ENCODE data around the gene FBXW8. TPM values are rescaled to one million over a fixed set of nuclear protein-coding genes. Genes with fewer than 3 reads are reported as not detected.

FBXW8 gene
- total RNA-seq, 4 donors from 2014 or later = 8.9 to 21.6 (median 12.2) TPM

DNA sequence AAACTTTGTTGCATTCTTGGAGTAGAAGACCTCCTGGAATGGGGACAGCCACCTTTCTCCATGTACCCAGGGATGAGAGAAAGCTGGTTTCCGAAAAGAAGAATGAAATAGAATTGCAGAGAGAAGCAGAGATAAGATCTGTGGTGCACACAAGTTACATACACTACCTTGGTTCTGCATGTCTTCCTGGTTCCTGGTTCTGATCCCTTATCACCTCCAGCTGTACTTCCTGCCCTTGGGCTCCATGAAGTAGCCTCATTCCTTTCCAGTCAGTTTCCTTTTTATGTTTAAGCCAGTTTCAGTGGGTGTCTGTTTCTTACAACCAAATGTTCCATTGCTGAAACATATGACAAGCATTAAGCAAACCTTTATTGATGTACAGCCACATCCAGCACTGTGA is 69.3 kb downstream of the FBXW8 start:
- TF ChIP-seq, protein P1, sequence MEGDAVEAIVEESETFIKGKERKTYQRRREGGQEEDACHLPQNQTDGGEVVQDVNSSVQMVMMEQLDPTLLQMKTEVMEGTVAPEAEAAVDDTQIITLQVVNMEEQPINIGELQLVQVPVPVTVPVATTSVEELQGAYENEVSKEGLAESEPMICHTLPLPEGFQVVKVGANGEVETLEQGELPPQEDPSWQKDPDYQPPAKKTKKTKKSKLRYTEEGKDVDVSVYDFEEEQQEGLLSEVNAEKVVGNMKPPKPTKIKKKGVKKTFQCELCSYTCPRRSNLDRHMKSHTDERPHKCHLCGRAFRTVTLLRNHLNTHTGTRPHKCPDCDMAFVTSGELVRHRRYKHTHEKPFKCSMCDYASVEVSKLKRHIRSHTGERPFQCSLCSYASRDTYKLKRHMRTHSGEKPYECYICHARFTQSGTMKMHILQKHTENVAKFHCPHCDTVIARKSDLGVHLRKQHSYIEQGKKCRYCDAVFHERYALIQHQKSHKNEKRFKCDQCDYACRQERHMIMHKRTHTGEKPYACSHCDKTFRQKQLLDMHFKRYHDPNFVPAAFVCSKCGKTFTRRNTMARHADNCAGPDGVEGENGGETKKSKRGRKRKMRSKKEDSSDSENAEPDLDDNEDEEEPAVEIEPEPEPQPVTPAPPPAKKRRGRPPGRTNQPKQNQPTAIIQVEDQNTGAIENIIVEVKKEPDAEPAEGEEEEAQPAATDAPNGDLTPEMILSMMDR (IDR thresholded peaks at IDR 0.05) = no peak
- no peak for DNase-seq (ENCODE audit: low spot score)
- ATAC-seq (ENCODE audit: low FRiP score) = no peak

DNA sequence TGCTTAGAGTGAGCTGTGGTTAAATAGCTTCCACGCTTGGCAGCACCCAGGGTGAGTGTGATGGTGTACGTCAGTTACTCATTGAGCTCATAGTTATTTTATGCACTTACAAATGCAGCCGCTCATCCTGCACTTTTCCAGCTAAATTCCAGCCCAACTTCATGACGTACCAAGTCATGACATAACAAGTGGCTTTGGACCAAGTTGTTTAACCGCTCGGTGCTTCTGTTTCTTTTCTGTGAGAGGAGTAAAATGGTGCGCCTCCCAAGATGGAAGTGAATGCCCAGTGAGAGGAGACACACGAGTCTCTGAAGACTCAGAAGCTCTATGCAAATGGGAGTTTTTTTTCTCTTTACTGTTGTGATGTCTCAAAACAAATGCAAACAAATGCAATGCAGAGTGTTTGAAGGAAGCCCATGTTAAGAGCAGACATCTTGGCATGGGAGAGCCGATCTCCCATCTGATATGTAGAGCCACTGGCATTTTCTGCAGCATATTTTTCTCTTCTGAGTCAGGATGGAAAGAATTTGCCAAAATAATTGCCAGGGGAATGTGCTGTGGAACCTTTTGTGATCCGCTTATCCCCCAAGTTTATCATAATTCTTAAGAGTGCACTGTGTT is 72.2 kb downstream of the FBXW8 start:
- no peak for DNase-seq (ENCODE audit: low spot score)
- TF ChIP-seq, protein P1 (IDR thresholded peaks at IDR 0.05) = no peak
- ATAC-seq (ENCODE audit: low FRiP score) = no peak

DNA sequence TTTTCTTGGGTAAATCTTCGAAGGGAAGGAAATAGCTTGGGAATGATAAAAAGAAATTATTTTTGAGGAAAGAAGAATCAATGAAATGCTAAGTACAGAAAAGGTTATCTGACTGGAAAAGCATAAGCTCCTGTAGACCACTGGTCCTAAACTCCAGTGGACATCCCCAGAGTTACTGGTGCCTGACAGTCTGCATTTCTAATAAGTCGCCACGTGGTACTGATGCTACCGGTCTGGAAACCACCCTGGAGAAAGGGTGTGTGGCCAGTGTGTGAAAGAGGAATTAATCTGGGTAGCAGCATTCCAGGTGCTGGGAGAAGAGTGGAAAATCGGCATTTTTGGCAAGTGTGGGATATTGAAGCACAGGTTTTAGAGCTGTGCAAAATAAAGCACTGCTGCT is 73.3 kb downstream of the FBXW8 start:
- TF ChIP-seq, protein P1 (IDR thresholded peaks at IDR 0.05) = no peak
- no peak for DNase-seq (ENCODE audit: low spot score)
- ATAC-seq (ENCODE audit: low FRiP score) = no peak

DNA sequence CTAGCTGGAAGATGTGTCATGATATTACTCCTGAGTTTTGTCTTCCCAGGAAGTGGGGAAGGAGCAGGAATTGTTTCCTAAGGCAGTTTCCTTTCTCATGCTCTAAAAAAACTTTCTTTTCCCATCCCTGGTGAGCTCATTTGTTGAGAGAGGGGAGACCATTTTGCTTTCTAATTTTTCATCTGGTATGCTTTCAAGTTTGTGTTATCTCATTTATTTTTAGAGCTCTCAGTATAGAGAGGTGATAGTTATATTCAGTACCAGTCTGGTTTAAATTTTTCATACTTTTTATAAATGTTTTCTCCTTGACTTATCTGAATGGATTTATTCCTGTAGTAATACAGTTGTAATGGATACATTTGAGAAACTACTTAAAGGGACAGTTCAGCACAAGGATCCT is 79.6 kb downstream of the FBXW8 start:
- TF ChIP-seq, protein P1 (IDR thresholded peaks at IDR 0.05) = no peak
- no peak for DNase-seq (ENCODE audit: low spot score)
- ATAC-seq (ENCODE audit: low FRiP score) = no peak

DNA sequence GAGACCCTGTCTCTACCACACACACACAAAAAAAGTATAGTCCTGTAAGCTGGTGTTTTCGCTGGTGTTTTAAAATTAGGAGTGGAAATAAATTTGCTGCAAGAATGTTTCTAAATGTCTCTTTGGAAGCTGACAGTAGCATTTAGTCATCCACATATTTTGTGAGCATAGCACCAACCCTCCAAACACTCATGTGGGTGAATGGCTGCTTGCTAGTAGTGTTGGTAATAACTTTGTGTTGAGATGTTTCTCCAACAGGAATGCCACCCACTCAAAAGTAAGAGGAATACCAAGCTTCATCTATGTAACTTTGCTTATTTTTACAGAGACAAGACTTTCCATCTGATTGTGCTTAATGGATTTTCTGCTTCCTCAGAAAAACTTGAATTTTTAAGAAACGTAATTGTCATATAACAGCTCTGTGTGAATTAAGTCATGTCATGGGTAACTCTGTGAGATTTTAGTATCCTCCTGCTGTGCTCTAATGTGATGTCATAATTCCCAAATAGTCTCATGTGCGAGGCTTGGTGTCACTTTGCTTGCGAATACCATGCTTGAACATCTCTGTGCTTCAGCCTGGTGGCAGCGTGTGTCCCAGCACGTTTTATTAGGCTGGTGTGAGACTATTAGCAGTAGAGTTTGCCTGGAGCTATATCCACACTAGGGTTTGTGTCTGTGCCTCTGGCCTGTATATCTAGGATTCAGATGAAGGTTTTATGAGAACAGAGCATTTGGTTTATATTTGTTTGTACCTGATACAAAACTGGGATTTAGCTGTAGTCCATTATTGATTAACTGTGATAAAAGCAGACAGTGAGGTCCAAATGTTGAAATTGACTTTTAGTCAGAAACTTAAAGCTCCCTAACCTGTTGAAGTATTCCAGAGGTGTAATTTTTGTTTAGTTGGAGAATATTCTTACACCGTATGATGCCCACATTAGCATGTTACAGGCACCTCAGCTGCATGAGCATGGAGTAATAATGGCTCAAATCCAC is 80.5 kb downstream of the FBXW8 start:
- TF ChIP-seq, protein P1 (IDR thresholded peaks at IDR 0.05) = no peak
- no peak for DNase-seq (ENCODE audit: low spot score)
- ATAC-seq (ENCODE audit: low FRiP score) = no peak

DNA sequence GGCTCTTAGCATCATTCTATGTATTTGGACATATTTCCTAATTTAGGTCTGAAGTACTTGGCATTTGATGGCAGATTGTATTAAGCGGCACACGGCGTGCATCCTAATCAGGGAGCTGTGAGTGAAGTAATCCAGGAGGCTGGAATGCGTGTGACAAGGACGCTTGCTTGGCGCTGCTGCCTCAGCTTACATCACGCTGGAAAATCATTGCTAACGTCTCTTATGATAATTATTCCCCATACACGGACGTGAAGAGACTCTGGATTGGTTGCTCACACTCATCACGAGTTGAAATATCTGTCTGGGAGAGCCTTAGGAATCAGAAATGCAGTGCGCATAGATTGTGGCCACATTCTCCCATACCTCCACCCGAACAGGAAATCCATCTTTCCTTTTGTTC is 85.3 kb downstream of the FBXW8 start:
- DNase-seq (ENCODE audit: low spot score) (no peak), ATAC-seq (ENCODE audit: low FRiP score) (no peak)
- TF ChIP-seq, protein P1 (IDR thresholded peaks at IDR 0.05) = no peak

Data from omental fat pad (tissue), 4 donors.